Endodermal cell (in vitro differentiated cells): Measurements from ENCODE around the gene CSGALNACT2. TPM values are rescaled to one million over a fixed set of nuclear protein-coding genes. Genes with fewer than 3 reads are reported as not detected.

Experiments
- DNase-seq: peaks from one replicate; pipeline ENCODE4 v3.0.0-alpha.2; 2017
- H3K27ac ChIP-seq: 2 replicates; pipeline ENCODE4 v1.5.1; 2013; ENCODE audit warnings: mild to moderate bottlenecking, low read depth, low read length, moderate library complexity
- H3K27me3 ChIP-seq: 2 replicates; pipeline ENCODE4 v1.6.1; 2013; ENCODE audit warnings: mild to moderate bottlenecking, low read length, moderate library complexity; ENCODE audit not compliant: insufficient read depth, control insufficient read depth, poor library complexity, severe bottlenecking
- H3K36me3 ChIP-seq: 2 replicates; pipeline ENCODE4 v1.7.0; 2013; ENCODE audit warnings: mild to moderate bottlenecking, low read length, moderate library complexity; ENCODE audit not compliant: control insufficient read depth, insufficient read depth
- H3K4me1 ChIP-seq: one replicate; pipeline ENCODE4 v1.7.0; 2013; ENCODE audit warnings: low read length; ENCODE audit not compliant: control insufficient read depth, insufficient read depth
- H3K4me3 ChIP-seq: 2 replicates; pipeline ENCODE4 v1.5.1; 2013; ENCODE audit warnings: mild to moderate bottlenecking, low read length, moderate library complexity
- H3K9ac ChIP-seq: 2 replicates; pipeline ENCODE4 v1.6.1; 2013; ENCODE audit warnings: mild to moderate bottlenecking, low read length, moderate library complexity; ENCODE audit not compliant: poor library complexity, severe bottlenecking; ENCODE audit errors: extremely low read depth
- H3K9me3 ChIP-seq: 2 replicates; pipeline ENCODE4 v1.6.1; 2013; ENCODE audit warnings: mild to moderate bottlenecking, low read length, moderate library complexity; ENCODE audit not compliant: control insufficient read depth
- H3K27ac Mint-ChIP-seq: 2 replicates; pipeline ENCODE4 v1.8.0; 2020; ENCODE audit warnings: mixed read lengths
- H3K27me3 Mint-ChIP-seq: 2 replicates; pipeline ENCODE4 v1.8.0; 2021; ENCODE audit warnings: mild to moderate bottlenecking, mixed read lengths; ENCODE audit not compliant: insufficient read depth
- H3K36me3 Mint-ChIP-seq: 2 replicates; pipeline ENCODE4 v1.8.0; 2020; ENCODE audit warnings: low read depth, mixed read lengths
- H3K4me1 Mint-ChIP-seq: 2 replicates; pipeline ENCODE4 v1.8.0; 2020; ENCODE audit warnings: mixed read lengths
- H3K4me3 Mint-ChIP-seq: 2 replicates; pipeline ENCODE4 v1.8.0; 2020; ENCODE audit warnings: mild to moderate bottlenecking, moderate library complexity, mixed read lengths
- H3K9me3 Mint-ChIP-seq: 2 replicates; pipeline ENCODE4 v1.8.0; 2020; ENCODE audit warnings: mild to moderate bottlenecking, mixed read lengths
- CTCF ChIP-seq: fragments of 200-600 bp; sonication (generic); conservative IDR thresholded peaks from 2 replicates; pipeline ENCODE4 v1.5.0; 2021; ENCODE audit warnings: antibody characterized with exemption, mild to moderate bottlenecking
- WGBS, 2 experiments: methylation state at CpG; one replicate each; pipeline versions ENCODE4 v1.1.5 to v1.1.7; 2013; ENCODE audit warnings: missing lambda C conversion rate in 2 of 2, mixed read lengths in 1 of 2; ENCODE audit not compliant: insufficient coverage in 1 of 2, insufficient read length in 1 of 2; 5-methylcytosine and 5-hydroxymethylcytosine counted together
- total RNA-seq, 2 donors: library from RNA; stranded (reverse); fragmentation: NEBNext Ultra II Directional in 1 of 2; extraction: Animal tissue kit (Norgen Biotek cat#: 25700) in 1 of 2; gene quantifications; 2 replicates in 1 of 2; 3 replicates in 1 of 2; pipeline ENCODE4 v1.2.1, GENCODE V29; 2021

The CSGALNACT2 gene
- total RNA-seq, 2 donors from 2014 or later = 7.3 to 8.6 TPM

DNA sequence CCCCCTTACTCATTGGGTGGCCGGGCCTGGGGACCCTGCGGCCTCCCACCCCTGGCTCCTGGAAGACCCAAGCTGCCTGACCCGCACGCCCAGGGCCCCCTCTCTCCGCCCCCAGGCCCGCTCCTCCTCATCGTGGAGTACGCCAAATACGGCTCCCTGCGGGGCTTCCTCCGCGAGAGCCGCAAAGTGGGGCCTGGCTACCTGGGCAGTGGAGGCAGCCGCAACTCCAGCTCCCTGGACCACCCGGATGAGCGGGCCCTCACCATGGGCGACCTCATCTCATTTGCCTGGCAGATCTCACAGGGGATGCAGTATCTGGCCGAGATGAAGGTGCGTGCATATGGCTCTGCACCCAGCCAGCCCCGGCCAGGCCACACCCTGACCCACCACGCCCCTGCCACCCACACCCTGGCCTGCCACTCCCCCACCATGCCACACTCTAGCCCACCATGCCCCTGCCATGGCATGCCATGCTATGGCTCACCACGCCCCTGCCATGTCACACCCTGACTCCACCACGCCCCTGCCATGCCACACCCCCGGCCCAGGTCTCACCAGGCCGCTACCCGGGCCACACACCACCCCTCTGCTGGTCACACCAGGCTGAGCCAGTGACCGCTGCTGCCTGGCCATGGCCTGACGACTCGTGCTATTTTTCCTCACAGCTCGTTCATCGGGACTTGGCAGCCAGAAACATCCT is 18.7 kb upstream of the CSGALNACT2 start:
- TF ChIP-seq CTCF = no peak
- Mint-ChIP-seq H3K36me3 (no peaks in the 10 kb centered on the region), H3K27ac (no peak overlapping the region), H3K9me3 (no peaks in the 10 kb centered on the region), H3K4me1 (no peaks in the 10 kb centered on the region), H3K27me3 (no peaks in the 10 kb centered on the region), H3K4me3 (no peak overlapping the region)
- Histone ChIP-seq H3K36me3 (no peaks in the 10 kb centered on the region), H3K4me3 (no peak overlapping the region), H3K27me3 (no peaks in the 10 kb centered on the region), H3K9me3 (no peaks in the 10 kb centered on the region), H3K9ac (no peak overlapping the region), H3K27ac (no peak overlapping the region), H3K4me1 (no peaks in the 10 kb centered on the region)
- 86 to 91% methylated on average over 16 to 31 of the region's 31 CpGs for WGBS, 2 experiments
- DNase-seq = no peak

- Histone ChIP-seq H3K9ac (no peak overlapping the region), H3K27ac (no peak overlapping the region), H3K4me1 (no peaks in the 10 kb centered on the region), H3K4me3 (no peak overlapping the region), H3K36me3 (no peaks in the 10 kb centered on the region), H3K27me3 (no peaks in the 10 kb centered on the region), H3K9me3 (no peaks in the 10 kb centered on the region)
- no peak overlapping the region for H3K27ac Mint-ChIP-seq
- H3K9me3 Mint-ChIP-seq = no peaks in the 10 kb centered on the region
- no peak for DNase-seq
- no peak overlapping the region for H3K4me3 Mint-ChIP-seq
- H3K4me1 Mint-ChIP-seq = no peaks in the 10 kb centered on the region
- no peaks in the 10 kb centered on the region for H3K27me3 Mint-ChIP-seq
- no peak for TF ChIP-seq CTCF
- H3K36me3 Mint-ChIP-seq = no peaks in the 10 kb centered on the region
- 89 to 94% methylated on average over 11 to 19 of the region's 19 CpGs for WGBS, 2 experiments
Measured at GRCh38 chr10:43120116-43120928, 17.9 kb upstream of the CSGALNACT2 start.

DNA sequence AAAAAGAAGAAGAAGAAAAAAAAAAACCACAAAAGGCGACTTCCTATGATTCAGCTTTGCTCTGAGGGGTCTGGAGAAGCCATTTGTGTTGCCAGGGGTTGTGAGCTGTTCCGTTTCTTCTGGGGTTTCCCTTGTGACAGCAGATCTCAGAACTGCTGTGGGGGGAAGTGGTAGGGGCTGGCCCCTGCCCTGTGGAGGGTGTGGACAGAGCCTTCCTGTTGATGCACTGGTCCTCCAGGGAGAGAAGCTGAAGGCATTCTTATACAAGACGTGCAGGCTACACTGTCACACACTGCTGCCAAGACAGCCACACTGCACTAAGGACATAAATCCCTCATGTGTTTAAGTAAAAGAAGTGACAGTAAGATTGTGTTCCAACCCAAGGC is 17.3 kb upstream of the CSGALNACT2 start:
- H3K27ac ChIP-seq = no peak overlapping the region
- Mint-ChIP-seq H3K27me3 (no peaks in the 10 kb centered on the region), H3K4me3 (no peak overlapping the region), H3K4me1 (no peaks in the 10 kb centered on the region), H3K36me3 (no peaks in the 10 kb centered on the region), H3K27ac (no peak overlapping the region), H3K9me3 (no peaks in the 10 kb centered on the region)
- no peak overlapping the region for H3K4me3 ChIP-seq
- H3K9ac ChIP-seq = no peak overlapping the region
- no peaks in the 10 kb centered on the region for H3K36me3 ChIP-seq
- H3K27me3 ChIP-seq = no peaks in the 10 kb centered on the region
- DNase-seq = no peak
- WGBS, 2 experiments = 82 to 90% methylated on average over 2 to 3 of the region's 3 CpGs
- H3K9me3 ChIP-seq = no peaks in the 10 kb centered on the region
- no peak for TF ChIP-seq CTCF
- no peaks in the 10 kb centered on the region for H3K4me1 ChIP-seq
